GM12878 (cell line): Measurements from ENCODE around the gene SFXN2. TPM values are rescaled to one million over a fixed set of nuclear protein-coding genes. Genes with fewer than 3 reads are reported as not detected.

Experiments used
- ATAC-seq: fragments of 200-7000 bp; cut with Tn5 transposase; 3 replicates; pipeline ENCODE4 v1.9.1; 2020; ENCODE audit warnings: mild to moderate bottlenecking, moderate library complexity
- BruUV-seq: library from RNA; stranded (reverse); fragments of 400-500 nt; replicated peaks from 2 replicates; lab custom pipeline; 2021; lab: Mats Ljungman, UMichigan
- CTCF ChIA-PET: fragments of 300-600 bp; sonication (Branson Sonifier 250); formaldehyde crosslinking; extraction: SDS; loops from one replicate; lab custom pipeline; 2021; ENCODE audit warnings: inconsistent platforms; lab: Yijun Ruan, JAX
- POLR2A ChIA-PET: fragments of 350-600 bp; formaldehyde crosslinking; extraction: SDS; loops from one replicate; lab custom pipeline; 2021; ENCODE audit warnings: inconsistent platforms; lab: Charles Lee
- RAD21 ChIA-PET: fragments of 300-600 bp; sonication (Branson Sonifier 250); formaldehyde crosslinking; loops from one replicate; lab custom pipeline; 2023; ENCODE audit warnings: antibody characterized with exemption; ENCODE audit not compliant: unreplicated experiment; lab: Charles Lee
- SMC1A ChIA-PET: fragments of 300-600 bp; sonication (Branson Sonifier 250); formaldehyde crosslinking; loops from one replicate; lab custom pipeline; 2023; ENCODE audit not compliant: unreplicated experiment, uncharacterized antibody; lab: Charles Lee
- DNase-seq: peaks from one replicate; pipeline ENCODE4 v3.0.0-alpha.2; 2011; ENCODE audit warnings: low read depth, low spot score
- FAIRE-seq: peaks from 3 replicates; lab custom pipeline; 2011; peaks lifted over from hg19 to GRCh38; lab: Jason Lieb, UNC
- H2AFZ ChIP-seq: 2 replicates; pipeline ENCODE4 v1.6.0; 2011; ENCODE audit warnings: low read depth, low read length, control low read depth; ENCODE audit not compliant: control insufficient read depth
- H3K27ac ChIP-seq: 2 replicates; pipeline ENCODE4 v1.5.1; 2011; ENCODE audit warnings: control low read depth; ENCODE audit not compliant: control insufficient read depth, insufficient read depth
- H3K27me3 ChIP-seq, 2 experiments: replicated peaks in 1 of 2; 2 replicates each; pipeline versions ENCODE4 v1.6.0 to v1.6.1; 2011; ENCODE audit warnings: low read length in 1 of 2; ENCODE audit not compliant: control insufficient read depth in 2 of 2, insufficient read depth in 2 of 2
- H3K36me3 ChIP-seq, 2 experiments: 2 replicates each; pipeline ENCODE4 v1.5.1; 2011; ENCODE audit warnings: low read length in 1 of 2; ENCODE audit not compliant: control insufficient read depth in 2 of 2, insufficient read depth in 2 of 2
- H3K4me1 ChIP-seq: 2 replicates; pipeline ENCODE4 v1.6.1; 2011; ENCODE audit warnings: mild to moderate bottlenecking, low read length, moderate library complexity, mixed read lengths; ENCODE audit not compliant: control insufficient read depth, insufficient read depth
- H3K4me2 ChIP-seq: 2 replicates; pipeline ENCODE4 v1.6.0; 2011; ENCODE audit warnings: control low read depth; ENCODE audit not compliant: control insufficient read depth, insufficient read depth
- H3K4me3 ChIP-seq: fragments of 200-600 bp; sonication (generic); 2 replicates; pipeline ENCODE4 v1.5.1; 2016
- H3K79me2 ChIP-seq: 2 replicates; pipeline ENCODE4 v1.6.0; 2011; ENCODE audit warnings: low read length; ENCODE audit not compliant: control insufficient read depth, insufficient read depth
- H3K9ac ChIP-seq: 2 replicates; pipeline ENCODE4 v1.8.0; 2011; ENCODE audit warnings: low read length, control low read depth, mixed read lengths; ENCODE audit not compliant: control insufficient read depth, insufficient read depth
- H3K9me3 ChIP-seq: replicated peaks from 3 replicates; pipeline ENCODE4 v1.5.1; 2011; ENCODE audit warnings: mild to moderate bottlenecking, low read length; ENCODE audit not compliant: control insufficient read depth, insufficient read depth
- H4K20me1 ChIP-seq: 2 replicates; pipeline ENCODE4 v1.6.0; 2011; ENCODE audit not compliant: control insufficient read depth, insufficient read depth
- GABPA ChIP-seq: IDR thresholded peaks from 2 replicates; pipeline ENCODE4 v1.6.1; 2014; ENCODE audit warnings: antibody characterized with exemption, low read depth, mild to moderate bottlenecking, inconsistent platforms
- HCFC1 ChIP-seq: fragments of 150-350 bp; IDR thresholded peaks from 2 replicates; pipeline ENCODE4 v1.6.1; 2014; ENCODE audit warnings: low read length
- SIX5 ChIP-seq: IDR thresholded peaks from 2 replicates; pipeline ENCODE4 v1.6.1; 2011; ENCODE audit warnings: mild to moderate bottlenecking, low read depth, low read length, moderate library complexity; ENCODE audit not compliant: severe bottlenecking
- SMC3 ChIP-seq: IDR thresholded peaks from 2 replicates; pipeline ENCODE4 v1.6.1; 2011; ENCODE audit warnings: low read length, improper control_type of control experiment, borderline replicate concordance
- ZNF24 ChIP-seq: fragments of 450-650 bp; IDR thresholded peaks from 2 replicates; pipeline ENCODE4 v1.6.1; 2017; ENCODE audit warnings: antibody characterized with exemption, mild to moderate bottlenecking
- WGBS: methylation state at CpG from one replicate; pipeline ENCODE4 v1.1.6; 2016; ENCODE audit warnings: low lambda C conversion rate; ENCODE audit not compliant: insufficient replicate concordance, insufficient coverage; ENCODE audit errors: missing lambda C conversion rate; 5-methylcytosine and 5-hydroxymethylcytosine counted together
- in situ Hi-C: fragments of 300-500 bp; cut with MboI; formaldehyde crosslinking; loops from 9 replicates; pipeline ENCODE4 v1.14.3; 2018; ENCODE audit warnings: mixed read lengths
- intact Hi-C: fragments of 100-400 bp; cut with micrococcal nuclease; formaldehyde crosslinking; loops from one replicate; pipeline ENCODE4 v1.14.2; 2022; ENCODE audit not compliant: unreplicated experiment
- polyA plus RNA-seq, 11 experiments: library from polyadenylated mRNA; depleted of rRNA in 4 of 11; unstranded in 6 of 11; stranded (reverse) in 5 of 11; fragments of >200 nt; fragmentation: Nextera tagmentation in 4 of 11; fragmentation: Illumina TruSeq in 1 of 11; extraction: Ambion mirVana in 4 of 11; extraction: Trizol in 1 of 11; gene quantifications; 1 replicate in 1 of 11; 2 replicates in 10 of 11; pipeline versions ENCODE4 v1.2.1 to v1.2.3, GENCODE V29; 2011 to 2016; ENCODE audit warnings: inconsistent platforms in 2 of 11, missing spikeins in 2 of 11, low read depth in 1 of 11
- total RNA-seq, 4 experiments: library from RNA; depleted of rRNA in 3 of 4; stranded (reverse); fragments of >200 nt in 3 of 4; fragmentation: Illumina TruSeq in 1 of 4; extraction: Trizol in 1 of 4; gene quantifications; 2 replicates each; pipeline versions ENCODE4 v1.2.1 to v1.2.3, GENCODE V29; 2013 to 2021

Gene SFXN2
- total and polyA plus RNA-seq, 10 of the 15 experiments (the other 5 are each of a cell fraction or from before 2014, with no cell fraction given) = 8.8 to 22.5 (median 18.5) TPM

- TF ChIP-seq SMC3 (peak; percentile 59; the same call in 1 of the 2 replicates), SIX5 (no peak), HCFC1 (no peak)
Observed at GRCh38 chr10:102752934-102753664, 38.7 kb downstream of the SFXN2 start (continued).

- H3K4me3 ChIP-seq = no peak overlapping the region
- no peaks in the 10 kb centered on the region for H4K20me1 ChIP-seq
- no TSS peak for BruUV-seq
- WGBS = 88% methylated on average over 1 of the region's 1 CpG
- intact Hi-C loops = loop anchor here (5.0 kb wide), 1 partner anchor 44 kb away; no protein-coding TSS in a partner anchor
- POLR2A ChIA-PET = interaction anchor here (1.4 to 3.2 kb wide), 2 partner anchors 10 to 13 kb away, joined by 4 to 8 read pairs; partner anchors contain the start of gene WBP1L
- H3K27me3 ChIP-seq = no peaks in the 10 kb centered on the region
- no peak overlapping the region for H3K4me2 ChIP-seq
- in situ Hi-C loops = no loop called here
- no peak overlapping the region for H3K27ac ChIP-seq
- TF ChIP-seq GABPA = 0 out of 2 replicates have a peak, but pooled peaks have one; percentile 6
- no peak for TF ChIP-seq ZNF24
- H3K36me3 ChIP-seq = no peaks in the 10 kb centered on the region
- H3K9ac ChIP-seq = no peak overlapping the region
- peaks cover 11% of the 10 kb centered on the region for H3K4me1 ChIP-seq
- H2AFZ ChIP-seq = no peak overlapping the region
- RAD21 ChIA-PET = interaction anchor here (0.9 to 2.2 kb wide), 3 partner anchors 9 to 149 kb away, joined by 3 to 11 read pairs (median 5); no protein-coding TSS in a partner anchor
- H3K9me3 ChIP-seq = no peaks in the 10 kb centered on the region; the same call in 2 of the 3 replicates
- peaks cover 16% of the 10 kb centered on the region for H3K79me2 ChIP-seq
- FAIRE-seq = no peak
- SMC1A ChIA-PET = interaction anchor here (0.8 to 2.4 kb wide), 15 partner anchors 9 to 148 kb away, joined by 3 to 9 read pairs (median 4); no protein-coding TSS in a partner anchor
- ATAC-seq = no peak
- CTCF ChIA-PET = interaction anchor here (0.7 to 5.5 kb wide), 21 partner anchors 10 to 490 kb away, joined by 3 to 35 read pairs (median 4); partner anchors contain the start of genes CYP17A1 and WBP1L
- no peak for DNase-seq
Observed at GRCh38 chr10:102753718-102754117, 39.3 kb downstream of the SFXN2 start.
